GM18951 (cell line): ENCODE measurements around the gene HRC.

Experiments
- POLR2A ChIP-seq: IDR thresholded peaks from 4 replicates; pipeline ENCODE4 v1.6.1; 2011; ENCODE audit warnings: mild to moderate bottlenecking; ENCODE audit not compliant: insufficient read length, insufficient read depth; ENCODE audit errors: extremely low read depth
- in situ Hi-C: fragments of 300-500 bp; cut with MboI; formaldehyde crosslinking; loops from one replicate; pipeline ENCODE4 v1.12.0; 2022; ENCODE audit warnings: low sequenced_read_pairs, mixed read lengths, inconsistent platforms; ENCODE audit not compliant: unreplicated experiment

HRC gene

GRCh38 chr19:49109051-49109450, 46.1 kb downstream of the HRC start:
- no peak for TF ChIP-seq POLR2A
- in situ Hi-C loops = no loop called here

- no peak for TF ChIP-seq POLR2A
- in situ Hi-C loops = no loop called here
These were observed 47.4 kb downstream of the HRC start for GRCh38 chr19:49107625-49108459.

- in situ Hi-C loops = no loop called here
- TF ChIP-seq POLR2A = no peak
These were observed 48.5 kb downstream of the HRC start for GRCh38 chr19:49106648-49107135.

GRCh38 chr19:49104229-49104864, 50.8 kb downstream of the HRC start:
- in situ Hi-C loops = no loop called here

GRCh38 chr19:49103331-49104085, 51.7 kb downstream of the HRC start:
- TF ChIP-seq POLR2A = no peak
- in situ Hi-C loops = no loop called here

More at GRCh38 chr19:49104229-49104864, 50.8 kb downstream of the HRC start:
- TF ChIP-seq POLR2A = no peak

GRCh38 chr19:49102303-49102702, 52.9 kb downstream of the HRC start:
- TF ChIP-seq POLR2A = no peak
- in situ Hi-C loops = no loop called here
